Activated CD8-positive, alpha-beta memory T cell treated with anti-CD3 and anti-CD28 coated beads for 24 hours (primary cell): Measurements from ENCODE around the gene CELSR1.

Source experiments
- DNase-seq: peaks from one replicate; pipeline ENCODE4 v3.0.0-alpha.2; 2020

CELSR1 gene

GRCh38 chr22:46537225-46537945, at the start of gene CELSR1:
Gene CELSR1 (minus strand): TSS chr22:46537620. CDS start chr22:46537170, 450 bp downstream.
- DNase-seq, result peak; percentile 68

- DNase-seq, result no peak
Measured at GRCh38 chr22:46587061-46587460, 49.6 kb upstream of the CELSR1 start.

- no peak for DNase-seq
Measured at GRCh38 chr22:46586531-46587011, 49.2 kb upstream of the CELSR1 start.

- DNase-seq, result no peak
Measured at GRCh38 chr22:46586123-46586519, 48.7 kb upstream of the CELSR1 start.

- DNase-seq, result no peak
Measured at GRCh38 chr22:46585340-46586122, 48.1 kb upstream of the CELSR1 start.

- no peak for DNase-seq
Measured at GRCh38 chr22:46584081-46584921, 46.9 kb upstream of the CELSR1 start.

- no peak for DNase-seq
Measured at GRCh38 chr22:46583571-46583970, 46.2 kb upstream of the CELSR1 start.

GRCh38 chr22:46582281-46582933, 45.0 kb upstream of the CELSR1 start:
- DNase-seq, result no peak

- no peak for DNase-seq
Measured at GRCh38 chr22:46581538-46582244, 44.3 kb upstream of the CELSR1 start.

- DNase-seq, result no peak
Measured at GRCh38 chr22:46580940-46581537, 43.6 kb upstream of the CELSR1 start.

- DNase-seq, result no peak
Measured at GRCh38 chr22:46579751-46580449, 42.5 kb upstream of the CELSR1 start.

GRCh38 chr22:46578824-46579561, 41.6 kb upstream of the CELSR1 start:
- DNase-seq, result no peak

GRCh38 chr22:46578251-46578823, 40.9 kb upstream of the CELSR1 start:
- no peak for DNase-seq

GRCh38 chr22:46577368-46578249, 40.2 kb upstream of the CELSR1 start:
- peak; percentile 74 for DNase-seq

- peak; percentile 81 for DNase-seq
Measured at GRCh38 chr22:46576556-46577367, 39.3 kb upstream of the CELSR1 start.

- DNase-seq, result peak; percentile 72
Measured at GRCh38 chr22:46575911-46576555, 38.6 kb upstream of the CELSR1 start.
